Lung microvascular endothelial cell (primary cell): ENCODE results near the gene CHCHD6. TPM values are rescaled to one million over a fixed set of nuclear protein-coding genes. Genes with fewer than 3 reads are reported as not detected.
"Not testable (repeated sequence)": the region's sequence is repeated elsewhere in the genome, so short reads cannot be mapped to it uniquely, and the experiment has no call there.

Experiments
- DNase-seq, 2 donors: peaks; one replicate each; pipeline versions ENCODE4 v3.0.0 to v3.0.0-alpha.2; 2010; ENCODE audit warnings: low read depth in 2 of 2
- total RNA-seq: library from RNA; depleted of rRNA; stranded (reverse); fragments of >200 nt; gene quantifications from 2 replicates; pipeline ENCODE4 v1.2.1, GENCODE V29; 2014

Gene CHCHD6
- total RNA-seq, 1 donor from 2014 or later = 4.6 TPM

DNA sequence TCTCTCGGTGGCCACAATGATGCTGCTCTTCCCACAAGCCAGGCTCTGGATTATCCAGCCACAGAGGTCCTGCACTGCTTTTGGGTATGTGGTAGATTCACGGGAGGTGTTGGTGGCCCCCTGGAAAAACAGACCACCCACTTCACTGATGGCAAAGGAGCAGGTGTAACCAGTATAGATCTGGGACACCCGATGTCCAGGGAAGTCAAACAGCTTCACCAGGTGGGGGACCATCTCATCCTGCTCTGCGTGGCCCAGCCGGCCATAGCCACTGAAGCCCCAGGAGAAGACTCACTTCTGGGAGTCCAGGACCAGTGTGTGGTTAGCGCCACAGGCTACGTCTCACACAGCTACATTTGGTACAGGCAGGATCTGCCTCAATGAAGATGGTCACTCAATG is 62.6 kb downstream of the CHCHD6 start:
- no peak for DNase-seq

DNA sequence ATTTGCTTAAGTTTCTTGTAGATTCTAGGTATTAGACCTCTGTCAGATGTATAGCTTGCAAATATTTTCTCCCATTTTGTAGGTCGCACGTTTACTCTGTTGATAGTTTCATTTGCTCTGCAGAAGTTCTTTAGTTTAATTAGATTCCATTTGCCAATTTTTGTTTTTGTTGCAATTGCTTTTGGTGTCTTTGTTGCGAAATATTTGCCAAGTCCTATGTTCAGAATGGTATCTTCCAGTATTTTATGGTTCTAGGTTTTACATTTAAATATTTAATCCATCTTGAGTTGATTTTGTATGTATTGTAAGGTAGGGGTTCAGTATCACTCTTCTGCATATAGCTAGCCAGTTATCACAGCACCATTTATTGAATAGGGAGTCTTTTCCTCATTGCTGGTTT is 64.9 kb downstream of the CHCHD6 start:
- DNase-seq = no peak

GRCh38 chr3:126770096-126770495 is 66.1 kb downstream of the CHCHD6 start:
- no peak for DNase-seq

DNA sequence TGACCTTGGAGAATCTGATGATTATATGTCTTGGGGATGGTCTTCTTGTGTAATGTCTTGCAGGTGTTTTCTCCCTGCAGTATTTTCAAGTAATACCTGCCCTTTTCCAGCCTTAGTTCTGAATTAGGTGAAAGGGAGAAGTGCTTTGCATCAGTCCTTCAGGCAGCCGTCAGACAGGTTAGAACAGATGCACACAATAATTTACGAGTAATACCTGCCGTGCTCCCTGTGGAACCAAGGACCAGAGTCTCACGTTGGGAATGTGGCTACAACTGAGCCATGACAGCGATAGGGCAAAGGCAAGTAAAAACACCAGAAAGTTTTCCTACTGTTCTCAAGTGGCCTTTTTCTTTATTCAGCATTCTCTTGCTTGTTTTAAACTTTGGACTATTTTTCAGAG is 69.1 kb downstream of the CHCHD6 start:
- DNase-seq = no peak

- DNase-seq = no peak
These were observed 69.7 kb downstream of the CHCHD6 start for GRCh38 chr3:126773783-126774182.

DNA sequence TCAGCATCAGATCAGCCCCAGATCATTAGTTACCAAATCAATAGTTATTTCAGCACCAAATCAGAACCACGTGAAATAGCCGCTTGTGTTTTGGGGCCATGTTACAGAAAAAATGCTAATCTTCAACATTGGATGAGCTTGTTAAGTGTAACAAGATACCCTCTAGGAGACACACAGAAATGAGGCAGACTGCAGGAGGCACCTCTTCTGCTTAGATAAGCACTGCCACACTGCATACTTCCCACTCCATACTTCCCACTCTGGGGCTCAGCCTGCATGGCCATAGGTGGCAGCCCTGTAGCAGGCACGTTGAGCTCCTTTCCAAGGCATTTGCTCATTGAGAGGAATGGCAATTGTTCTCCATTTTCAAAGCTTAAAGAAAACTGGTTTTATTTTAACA is 73.3 kb downstream of the CHCHD6 start:
- DNase-seq = no peak

DNA sequence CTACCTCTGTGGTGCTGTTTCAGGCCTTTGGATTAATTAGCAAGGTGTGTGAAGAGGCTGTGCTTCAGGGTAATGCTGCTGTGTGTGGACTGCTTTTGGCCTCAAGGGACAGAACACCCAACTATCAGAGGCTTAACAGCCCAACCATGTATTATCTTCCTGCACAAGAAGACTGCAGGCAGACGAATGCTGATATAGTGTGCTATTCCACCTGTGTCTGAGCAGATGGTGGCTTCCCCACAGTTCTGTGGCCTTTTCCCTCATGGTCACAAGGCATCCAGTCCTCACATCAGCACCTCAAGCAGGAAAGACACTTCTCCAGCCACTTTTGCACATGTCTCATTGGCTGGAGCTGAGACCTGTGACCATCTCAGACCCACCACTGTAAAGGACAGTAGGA is 76.6 kb downstream of the CHCHD6 start:
- DNase-seq = no peak

- DNase-seq = no peak
These were observed 77.4 kb downstream of the CHCHD6 start for GRCh38 chr3:126781406-126781805.

DNA sequence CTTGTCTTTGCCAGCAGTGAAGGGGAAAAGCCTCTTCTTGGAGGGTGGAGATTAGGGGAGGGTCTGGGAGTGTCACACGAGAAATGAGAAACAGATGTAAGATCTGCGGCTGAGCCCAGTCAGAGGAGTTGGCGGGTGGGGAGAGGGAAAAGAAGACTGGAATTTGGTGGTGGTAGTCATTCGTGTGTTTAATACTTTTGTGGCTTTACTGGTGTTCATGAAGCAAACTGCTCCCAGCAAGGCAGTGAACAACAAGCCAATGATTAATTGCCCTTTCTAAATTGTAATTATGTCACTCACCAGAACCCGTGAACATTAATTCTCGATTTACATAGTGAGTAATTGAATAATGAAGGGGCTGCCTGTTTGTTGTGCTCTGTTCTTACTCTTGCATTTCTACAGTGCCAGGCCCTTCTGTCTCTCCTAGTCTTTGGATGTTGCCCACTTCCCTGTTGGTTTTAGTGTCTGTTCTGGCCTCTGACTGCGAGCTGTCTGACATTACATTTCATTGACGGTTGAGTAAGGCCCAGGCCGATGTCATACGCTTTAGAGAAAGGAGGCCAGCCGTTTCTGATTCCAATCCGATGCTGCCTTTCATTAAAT is 78.0 kb downstream of the CHCHD6 start:
- DNase-seq = no peak

DNA sequence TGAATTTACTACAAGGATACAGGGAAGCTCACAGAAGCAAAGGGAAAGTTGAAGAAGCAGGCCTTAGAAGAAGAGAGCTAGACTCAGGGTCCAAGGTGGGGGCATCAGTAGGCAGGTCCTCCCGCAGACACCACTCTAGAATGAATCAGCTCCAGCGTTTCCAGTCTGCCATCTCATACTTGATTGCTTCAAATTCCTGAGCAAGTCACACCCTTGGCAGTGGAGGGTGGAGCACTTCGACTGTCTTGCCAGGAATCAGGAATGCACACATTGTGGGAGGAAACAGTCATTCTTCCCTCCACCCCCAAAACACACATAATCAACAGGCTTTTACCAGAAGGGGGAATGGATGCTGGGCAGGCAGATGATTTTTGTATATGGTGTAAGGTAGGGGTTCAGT is 78.5 kb downstream of the CHCHD6 start:
- peak in 1 of 2 donors; percentile 36 for DNase-seq

DNA sequence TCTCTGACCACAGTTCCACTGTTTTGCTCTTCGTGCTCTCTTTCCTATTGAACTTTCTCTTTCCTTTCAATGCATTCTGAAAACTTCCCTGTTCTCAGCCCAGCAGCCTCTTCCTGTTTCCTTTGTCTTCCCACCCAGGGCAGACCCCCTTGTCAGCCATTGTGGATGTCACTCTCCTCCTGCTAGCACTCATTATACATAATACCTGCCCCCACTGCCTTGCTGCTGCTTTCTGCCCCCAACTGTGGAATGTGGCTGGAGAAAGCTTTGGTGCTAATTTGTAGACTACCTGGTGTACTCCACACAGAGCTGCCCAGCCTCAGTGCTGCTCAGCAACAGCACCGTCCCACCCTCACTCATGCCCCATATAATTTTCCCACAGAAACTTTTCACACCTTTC is 80.2 kb downstream of the CHCHD6 start:
- no peak for DNase-seq

GRCh38 chr3:126791320-126791719 is 87.3 kb downstream of the CHCHD6 start:
- not testable (repeated sequence) for DNase-seq

- DNase-seq = no peak
These were observed 89.0 kb downstream of the CHCHD6 start for GRCh38 chr3:126792998-126793397.

GRCh38 chr3:126797563-126797962 is 93.5 kb downstream of the CHCHD6 start:
- no peak for DNase-seq

- no peak for DNase-seq
These were observed 94.5 kb downstream of the CHCHD6 start for GRCh38 chr3:126798521-126798920.

DNA sequence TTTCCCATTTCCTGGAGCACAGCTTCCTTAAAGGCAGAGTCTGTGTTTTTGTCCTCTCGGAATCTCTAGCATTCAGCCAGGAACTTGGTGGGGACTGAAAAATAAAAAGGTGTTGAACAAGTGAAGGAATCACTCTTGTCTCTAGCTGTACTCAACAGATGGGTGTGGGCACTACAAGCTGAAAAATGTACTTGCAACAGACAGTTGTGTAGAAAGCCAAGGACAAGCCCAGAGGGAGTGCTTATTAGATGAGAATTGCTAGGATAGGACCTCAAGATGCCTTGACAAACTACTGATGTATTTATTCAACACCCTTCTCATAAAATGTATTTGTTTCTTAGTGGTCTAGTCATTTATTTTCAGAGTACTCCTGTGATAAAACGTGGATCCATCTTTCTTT is 95.1 kb downstream of the CHCHD6 start:
- no peak for DNase-seq

DNA sequence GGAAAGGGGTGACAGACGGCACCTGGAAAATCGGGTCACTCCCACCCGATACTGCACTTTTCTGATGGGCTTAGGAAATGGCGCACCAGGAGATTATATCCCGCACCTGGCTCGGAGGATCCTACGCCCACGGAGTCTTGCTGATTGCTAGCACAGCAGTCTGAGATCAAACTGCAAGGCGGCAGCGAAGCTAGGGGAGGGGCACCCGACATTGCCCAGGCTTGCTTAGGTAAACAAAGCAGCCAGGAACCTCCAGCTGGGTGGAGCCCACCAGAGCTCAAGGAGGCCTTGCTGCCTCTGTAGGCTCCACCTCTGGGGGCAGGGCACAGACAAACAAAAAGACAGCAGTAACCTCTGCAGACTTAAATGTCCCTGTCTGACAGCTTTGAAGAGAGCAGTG is 97.3 kb downstream of the CHCHD6 start:
- not testable (repeated sequence) for DNase-seq

DNA sequence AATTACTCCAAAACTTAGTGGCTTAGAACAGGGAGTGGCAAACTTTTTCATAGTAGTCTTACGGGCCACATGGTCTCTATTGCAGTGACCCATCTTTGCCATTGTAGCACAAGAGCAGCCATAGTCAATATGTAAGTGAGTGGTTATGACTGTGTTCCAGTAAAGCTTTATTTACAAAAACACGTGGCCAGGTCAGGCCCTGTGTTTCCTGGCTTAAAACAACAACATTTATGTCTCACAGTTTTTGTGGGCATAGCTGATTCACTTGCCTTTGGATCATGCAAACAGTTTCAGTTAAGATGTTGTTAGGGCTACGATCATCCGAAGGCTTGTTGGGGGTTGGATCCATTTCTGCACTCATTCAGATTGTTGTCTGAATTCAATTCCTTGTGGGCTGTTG is 103.8 kb downstream of the CHCHD6 start:
- peak in 1 of 2 donors; percentile 19 for DNase-seq

DNA sequence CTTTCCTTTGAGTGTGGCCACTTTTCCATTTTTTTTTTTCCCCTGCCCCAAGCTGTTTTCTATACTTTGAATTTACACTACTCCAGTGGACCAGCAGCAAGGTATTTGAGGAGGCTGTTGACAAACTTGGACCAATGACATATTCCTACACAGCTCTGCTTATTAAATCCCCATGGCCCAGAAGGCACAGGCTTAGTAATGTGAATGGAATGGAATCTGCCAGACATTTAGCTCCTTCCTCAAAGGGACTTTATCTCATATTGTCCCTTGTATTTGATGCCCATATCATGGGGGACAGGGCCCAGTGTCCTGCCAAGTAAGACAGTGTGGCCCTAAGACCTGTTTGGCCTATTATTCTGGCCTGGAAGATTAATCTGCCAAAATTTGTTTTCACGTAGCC is 107.5 kb downstream of the CHCHD6 start:
- no peak for DNase-seq

DNA sequence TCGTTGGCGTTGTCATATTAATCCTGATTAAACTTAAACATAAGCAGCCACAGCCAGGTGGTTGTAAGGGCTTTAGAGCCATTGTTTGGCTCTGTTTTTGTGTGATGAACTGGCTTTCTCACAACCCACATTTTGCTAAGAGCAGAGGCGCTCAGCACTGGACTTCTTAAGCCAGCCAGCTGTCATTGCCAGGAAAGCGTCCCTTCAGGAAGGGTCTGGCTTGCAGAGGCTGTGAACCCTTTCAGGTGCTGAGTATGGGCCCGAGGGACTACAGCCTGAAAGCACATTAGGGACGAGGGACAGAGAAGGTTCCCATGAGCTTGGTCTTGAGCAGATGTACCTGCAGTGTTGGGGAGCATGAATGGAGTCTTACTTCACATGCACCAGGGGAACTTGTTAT is 112.3 kb downstream of the CHCHD6 start:
- no peak for DNase-seq

GRCh38 chr3:126816986-126817777 is 113.1 kb downstream of the CHCHD6 start:
- peak in 1 of 2 donors; percentile 5 for DNase-seq

DNA sequence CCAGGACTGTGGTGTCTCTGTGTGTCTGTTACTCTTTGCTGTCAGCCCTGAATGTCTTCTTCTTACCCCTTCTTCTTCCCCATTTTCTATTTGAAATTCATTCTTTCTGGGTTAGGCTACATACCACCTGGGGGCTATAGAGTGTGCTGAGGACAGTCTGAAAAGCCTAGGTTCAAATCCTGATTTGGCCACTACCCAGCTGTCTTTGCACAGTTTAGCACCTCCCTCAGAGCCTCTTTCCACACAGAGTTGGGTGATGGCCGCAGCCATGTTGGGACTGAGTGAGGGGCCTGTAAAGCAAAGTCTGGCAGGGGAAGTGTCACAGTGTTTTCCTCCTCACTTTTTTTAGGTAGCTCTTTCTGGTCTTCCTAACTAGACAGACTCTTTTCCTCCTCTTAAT is 113.7 kb downstream of the CHCHD6 start:
- DNase-seq = no peak

DNA sequence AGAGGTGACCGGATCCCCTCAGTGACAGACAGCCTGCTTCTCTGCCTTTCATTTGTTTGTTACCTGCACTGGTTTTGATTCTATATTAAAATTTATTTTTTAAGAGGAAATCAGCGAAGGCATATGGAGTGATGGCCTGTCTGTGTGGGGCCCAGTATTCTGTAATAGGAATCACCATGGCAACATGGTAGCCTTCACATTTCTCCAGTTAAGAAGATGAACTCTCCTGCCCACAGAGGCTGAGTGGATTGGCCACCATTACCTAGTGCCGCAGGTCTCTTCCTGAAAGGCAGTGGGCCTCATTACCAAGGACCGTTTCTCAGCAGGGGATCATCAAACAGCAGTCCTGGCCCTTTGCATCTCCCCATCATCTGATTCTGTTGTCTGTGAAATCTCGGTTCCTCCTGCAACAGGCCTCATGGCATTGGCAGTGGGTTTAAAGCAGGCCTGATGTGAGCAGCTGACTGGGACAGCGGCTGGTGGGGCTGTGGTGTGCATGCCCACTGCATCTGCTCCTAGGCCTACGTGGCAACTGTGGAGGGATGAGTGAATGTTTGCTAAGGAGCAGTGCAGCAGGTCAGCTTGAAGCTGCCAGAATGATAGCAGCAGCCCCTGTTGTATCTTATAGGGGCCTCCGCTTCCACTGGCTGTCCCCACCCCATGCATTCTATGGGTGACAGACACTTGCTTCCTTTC is 114.5 kb downstream of the CHCHD6 start:
- DNase-seq = no peak
